Measurements from ENCODE around the gene SLC22A13.

SLC22A13 gene

GRCh38 chr3:38247366-38248035 lies 18.1 kb upstream of the SLC22A13 start:
- H3K27ac ChIP-seq = no peak overlapping the region
- no peak overlapping the region for H3K4me3 ChIP-seq
- no peak for TF ChIP-seq CTCF (IDR thresholded peaks at IDR 0.05)
- DNase-seq (ENCODE audit: low spot score) = no peak

- no peak overlapping the region for H3K27ac ChIP-seq
- no peak for TF ChIP-seq CTCF (IDR thresholded peaks at IDR 0.05)
These were observed 15.4 kb upstream of the SLC22A13 start for GRCh38 chr3:38250198-38250597.

GRCh38 chr3:38251197-38251596 lies 14.4 kb upstream of the SLC22A13 start:
- Histone ChIP-seq H3K4me3 (no peak overlapping the region), H3K27ac (no peak overlapping the region)
- no peak for DNase-seq (ENCODE audit: low spot score)
- no peak for TF ChIP-seq CTCF (IDR thresholded peaks at IDR 0.05)

More at GRCh38 chr3:38250198-38250597, 15.4 kb upstream of the SLC22A13 start:
- H3K4me3 ChIP-seq = no peak overlapping the region
- no peak for DNase-seq (ENCODE audit: low spot score)

- no peak overlapping the region for H3K4me3 ChIP-seq
- no peak overlapping the region for H3K27ac ChIP-seq
- TF ChIP-seq CTCF (IDR thresholded peaks at IDR 0.05) = no peak
- no peak for DNase-seq (ENCODE audit: low spot score)
These were observed 11.9 kb upstream of the SLC22A13 start for GRCh38 chr3:38253704-38254103.

- Histone ChIP-seq H3K27ac (no peak overlapping the region), H3K4me3 (no peak overlapping the region)
- TF ChIP-seq CTCF (IDR thresholded peaks at IDR 0.05) = no peak
- DNase-seq (ENCODE audit: low spot score) = no peak
These were observed 10.7 kb upstream of the SLC22A13 start for GRCh38 chr3:38254872-38255271.

GRCh38 chr3:38255627-38256026 lies 10.0 kb upstream of the SLC22A13 start:
- no peak overlapping the region for H3K4me3 ChIP-seq
- no peak for DNase-seq (ENCODE audit: low spot score)
- TF ChIP-seq CTCF (IDR thresholded peaks at IDR 0.05) = no peak

GRCh38 chr3:38257583-38257982 lies 8.0 kb upstream of the SLC22A13 start:
- no peak for TF ChIP-seq CTCF (IDR thresholded peaks at IDR 0.05)
- Histone ChIP-seq H3K27ac (no peak overlapping the region), H3K4me3 (no peak overlapping the region)
- DNase-seq (ENCODE audit: low spot score) = no peak

More at GRCh38 chr3:38255627-38256026, 10.0 kb upstream of the SLC22A13 start:
- no peak overlapping the region for H3K27ac ChIP-seq

All from coronary artery (tissue), 2 donors.